IMR-90 (cell line): ENCODE data around the gene CCKAR. TPM values are rescaled to one million over a fixed set of nuclear protein-coding genes. Genes with fewer than 3 reads are reported as not detected.

Source experiments
- ATAC-seq: fragments of 200-7000 bp; cut with Tn5 transposase; 2 replicates; pipeline ENCODE4 v1.9.1; 2020; ENCODE audit warnings: low read depth, mild to moderate bottlenecking, moderate library complexity
- BruUV-seq: library from RNA; stranded (reverse); fragments of 400-500 nt; replicated peaks from 2 replicates; lab custom pipeline; 2021; lab: Mats Ljungman, UMichigan
- CTCF ChIA-PET: fragments of 300-600 bp; formaldehyde crosslinking; extraction: SDS; loops from one replicate; lab custom pipeline; 2021; ENCODE audit warnings: antibody characterized with exemption; lab: Yijun Ruan, JAX
- POLR2A ChIA-PET: fragments of 300-600 bp; sonication (Branson Sonifier 250); formaldehyde crosslinking; loops from one replicate; lab custom pipeline; 2022; ENCODE audit warnings: antibody characterized with exemption; ENCODE audit not compliant: unreplicated experiment; lab: Charles Lee
- DNase-seq: peaks from one replicate; pipeline ENCODE4 v3.0.0; 2013
- H2AFZ ChIP-seq: replicated peaks from 2 replicates; pipeline ENCODE3; 2013; ENCODE audit warnings: low read length, mild to moderate bottlenecking; ENCODE audit not compliant: poor library complexity
- H2AK5ac ChIP-seq: 2 replicates; pipeline ENCODE4 v1.6.1; 2013; ENCODE audit warnings: low read depth, low read length, inconsistent platforms
- H2AK9ac ChIP-seq: replicated peaks from 2 replicates; pipeline ENCODE3; 2013; ENCODE audit warnings: mild to moderate bottlenecking, low read depth, low read length, moderate library complexity; ENCODE audit not compliant: poor library complexity
- H2BK120ac ChIP-seq: 2 replicates; pipeline ENCODE4 v1.6.1; 2013; ENCODE audit warnings: low read depth, low read length, inconsistent platforms
- H2BK15ac ChIP-seq: 3 replicates; pipeline ENCODE4 v1.6.1; 2013; ENCODE audit warnings: low read depth, low read length, inconsistent platforms
- H2BK20ac ChIP-seq: 2 replicates; pipeline ENCODE4 v1.6.1; 2013; ENCODE audit warnings: low read depth, mild to moderate bottlenecking, inconsistent platforms, low read length, moderate library complexity
- H2BK5ac ChIP-seq: 2 replicates; pipeline ENCODE4 v1.6.1; 2013; ENCODE audit warnings: mild to moderate bottlenecking, low read depth, low read length, inconsistent platforms; ENCODE audit not compliant: poor library complexity, severe bottlenecking
- H3K14ac ChIP-seq: replicated peaks from 2 replicates; pipeline ENCODE4 v1.6.1; 2013; ENCODE audit warnings: low read depth, low read length, inconsistent platforms
- H3K18ac ChIP-seq: 2 replicates; pipeline ENCODE4 v1.6.1; 2013; ENCODE audit warnings: low read depth, low read length, control low read depth
- H3K23ac ChIP-seq: 2 replicates; pipeline ENCODE4 v1.6.1; 2013; ENCODE audit warnings: low read depth, low read length, inconsistent platforms
- H3K27ac ChIP-seq: 2 replicates; pipeline ENCODE4 v1.5.1; 2013; ENCODE audit warnings: mild to moderate bottlenecking, control low read depth, low read length; ENCODE audit not compliant: insufficient read depth
- H3K27me3 ChIP-seq: 2 replicates; pipeline ENCODE4 v1.6.1; 2013; ENCODE audit warnings: low read length; ENCODE audit not compliant: control insufficient read depth, insufficient read depth
- H3K36me3 ChIP-seq: 2 replicates; pipeline ENCODE4 v1.6.1; 2013; ENCODE audit warnings: low read length, mixed read lengths; ENCODE audit not compliant: control insufficient read depth, insufficient read depth
- H3K4ac ChIP-seq: 2 replicates; pipeline ENCODE4 v1.6.1; 2013; ENCODE audit warnings: low read depth, low read length, inconsistent platforms
- H3K4me1 ChIP-seq: 2 replicates; pipeline ENCODE4 v1.6.1; 2013; ENCODE audit warnings: low read length, mixed read lengths; ENCODE audit not compliant: control insufficient read depth, insufficient read depth
- H3K4me2 ChIP-seq: 2 replicates; pipeline ENCODE4 v1.6.1; 2013; ENCODE audit warnings: low read depth, mild to moderate bottlenecking, control low read depth, low read length, moderate library complexity
- H3K4me3 ChIP-seq: 2 replicates; pipeline ENCODE4 v1.5.1; 2013; ENCODE audit warnings: low read depth, mild to moderate bottlenecking, control low read depth, low read length, moderate library complexity; ENCODE audit not compliant: insufficient read depth
- H3K56ac ChIP-seq: 2 replicates; pipeline ENCODE4 v1.6.1; 2013; ENCODE audit warnings: low read length, inconsistent platforms; ENCODE audit not compliant: insufficient read depth; ENCODE audit errors: extremely low read depth
- H3K79me1 ChIP-seq, 2 experiments: 2 replicates each; pipeline ENCODE4 v1.6.1; 2013; ENCODE audit warnings: low read length in 2 of 2, inconsistent platforms in 1 of 2, low read depth in 1 of 2
- H3K9ac ChIP-seq: 2 replicates; pipeline ENCODE4 v1.6.1; 2013; ENCODE audit warnings: low read depth, low read length, control low read depth
- H3K9me1 ChIP-seq: 2 replicates; pipeline ENCODE4 v1.6.1; 2013; ENCODE audit warnings: low read length, inconsistent platforms; ENCODE audit not compliant: insufficient read depth
- H3K9me3 ChIP-seq: 2 replicates; pipeline ENCODE4 v1.6.1; 2013; ENCODE audit warnings: low read length; ENCODE audit not compliant: control insufficient read depth, insufficient read depth
- H4K20me1 ChIP-seq: 2 replicates; pipeline ENCODE4 v1.6.1; 2013; ENCODE audit warnings: low read length, inconsistent platforms; ENCODE audit not compliant: insufficient read depth
- H4K5ac ChIP-seq: 2 replicates; pipeline ENCODE4 v1.6.1; 2013; ENCODE audit warnings: mild to moderate bottlenecking, low read depth, low read length, control low read depth
- H4K8ac ChIP-seq, 2 experiments: 2 replicates each; pipeline ENCODE4 v1.6.1; 2013; ENCODE audit warnings: low read depth in 2 of 2, low read length in 2 of 2, control low read depth in 1 of 2, inconsistent platforms in 1 of 2
- H4K91ac ChIP-seq: 2 replicates; pipeline ENCODE4 v1.6.1; 2013; ENCODE audit warnings: low read depth, low read length, inconsistent platforms; ENCODE audit not compliant: insufficient read depth
- BHLHE40 ChIP-seq: fragments of 150-350 bp; IDR thresholded peaks from 2 replicates; pipeline ENCODE4 v1.6.1; 2016; ENCODE audit warnings: mild to moderate bottlenecking, low read depth, low read length
- CHD1 ChIP-seq: IDR thresholded peaks from 2 replicates; pipeline ENCODE4 v1.6.1; 2012; ENCODE audit warnings: low read depth, low read length, improper control_type of control experiment
- CTCF ChIP-seq: conservative IDR thresholded peaks from 2 replicates; pipeline ENCODE4 v1.5.1; 2012; ENCODE audit warnings: mild to moderate bottlenecking, low read depth, low read length, improper control_type of control experiment
- ELK1 ChIP-seq: fragments of 150-350 bp; IDR thresholded peaks from 2 replicates; pipeline ENCODE4 v1.6.1; 2016; ENCODE audit warnings: low read depth, mild to moderate bottlenecking, low read length, moderate library complexity, borderline replicate concordance
- MAFK ChIP-seq: IDR thresholded peaks from 2 replicates; pipeline ENCODE4 v1.6.1; 2012; ENCODE audit warnings: low read depth, low read length, improper control_type of control experiment
- MXI1 ChIP-seq: IDR thresholded peaks from 2 replicates; pipeline ENCODE4 v1.6.1; 2012; ENCODE audit warnings: low read depth, mild to moderate bottlenecking, low read length, moderate library complexity, borderline replicate concordance
- NFE2L2 ChIP-seq: fragments of 150-350 bp; IDR thresholded peaks from 2 replicates; pipeline ENCODE4 v1.6.1; 2016; ENCODE audit warnings: low read depth, mild to moderate bottlenecking, low read length
- RAD21 ChIP-seq: IDR thresholded peaks from 2 replicates; pipeline ENCODE4 v1.6.1; 2012; ENCODE audit warnings: low read length, improper control_type of control experiment
- SMC3 ChIP-seq: fragments of 150-350 bp; IDR thresholded peaks from 2 replicates; pipeline ENCODE4 v1.6.1; 2016; ENCODE audit warnings: low read depth, mild to moderate bottlenecking, antibody characterized with exemption, low read length, moderate library complexity
- USF2 ChIP-seq: fragments of 150-350 bp; IDR thresholded peaks from 2 replicates; pipeline ENCODE4 v1.6.1; 2017; ENCODE audit warnings: mild to moderate bottlenecking, antibody characterized with exemption, low read length, low read depth
- WGBS, 2 experiments: methylation state at CpG; one replicate each; pipeline versions ENCODE4 v1.1.5 to v1.1.7; 2013; ENCODE audit warnings: missing lambda C conversion rate in 2 of 2; ENCODE audit not compliant: insufficient read length in 1 of 2; ENCODE audit errors: extremely low coverage in 2 of 2; 5-methylcytosine and 5-hydroxymethylcytosine counted together
- dilution Hi-C: fragments of 300-500 bp; cut with HindIII; formaldehyde crosslinking; loops from one replicate; pipeline ENCODE4 v1.14.3; 2018; ENCODE audit warnings: low sequenced_read_pairs; ENCODE audit not compliant: unreplicated experiment
- in situ Hi-C: fragments of 300-500 bp; cut with MboI; formaldehyde crosslinking; loops from 3 replicates; pipeline ENCODE4 v1.14.3; 2019; ENCODE audit warnings: low sequenced_read_pairs, inconsistent platforms, mixed read lengths
- intact Hi-C: fragments of 100-400 bp; cut with micrococcal nuclease; formaldehyde crosslinking; loops from 2 replicates; pipeline ENCODE4 v1.10.0; 2022
- polyA plus RNA-seq, 3 experiments: library from polyadenylated mRNA; depleted of rRNA; stranded (reverse); fragments of >200 nt; gene quantifications; 2 replicates each; pipeline ENCODE4 v1.2.3, GENCODE V29; 2012; ENCODE audit warnings: low replicate concordance in 1 of 3
- total RNA-seq: library from RNA; depleted of rRNA; stranded (reverse); fragments of >200 nt; gene quantifications from 2 replicates; pipeline ENCODE4 v1.2.3, GENCODE V29; 2012

CCKAR gene
- total and polyA plus RNA-seq, 2 of the 4 experiments (the other 2 are of a cell fraction) = not detected

DNA sequence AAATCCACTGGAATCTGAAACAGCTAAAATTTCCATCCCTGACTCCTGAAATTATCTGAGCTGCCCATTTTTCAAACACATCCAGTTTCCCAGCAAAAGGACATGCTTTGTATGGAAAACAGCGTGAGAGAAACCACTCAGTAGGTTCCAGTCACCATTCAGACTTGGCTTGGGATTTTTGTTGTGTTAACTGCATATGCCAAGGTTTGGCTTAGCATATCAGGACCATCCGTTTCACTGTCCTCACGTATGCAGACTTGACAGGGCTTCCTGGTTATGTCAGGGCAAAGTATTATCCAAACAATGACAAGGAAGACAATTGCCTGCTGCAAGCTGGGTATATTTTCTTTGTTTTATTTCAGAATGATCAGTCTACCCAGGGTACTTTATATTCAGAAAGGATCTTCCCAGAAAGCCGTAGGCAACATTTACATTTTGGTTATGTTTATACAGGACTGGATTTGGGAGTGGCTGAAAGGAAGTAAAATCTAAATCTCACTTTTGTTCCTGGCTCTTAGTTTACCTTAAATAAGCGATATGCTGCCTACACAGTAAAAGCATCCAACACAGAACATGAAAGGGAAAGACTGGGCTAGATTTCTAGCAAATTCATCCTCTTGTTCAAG lies 41.3 kb upstream of the CCKAR start:
- no peak overlapping the region for H3K56ac ChIP-seq
- H3K27me3 ChIP-seq = peaks cover 4% of the 10 kb centered on the region; the same call in 1 of the 2 replicates
- in situ Hi-C loops = no loop called here
- H2AK5ac ChIP-seq = no peak overlapping the region
- H3K9ac ChIP-seq = no peak overlapping the region
- CTCF ChIA-PET = no interaction called here
- no peak overlapping the region for H2AFZ ChIP-seq
- H3K14ac ChIP-seq = no peak overlapping the region
- no peaks in the 10 kb centered on the region for H4K20me1 ChIP-seq
- H4K5ac ChIP-seq = no peak overlapping the region
- no peak overlapping the region for H3K4me3 ChIP-seq
- no peaks in the 10 kb centered on the region for H3K79me1 ChIP-seq
- no peak overlapping the region for H3K4ac ChIP-seq
- H2BK15ac ChIP-seq = no peak overlapping the region
- no peak overlapping the region for H3K23ac ChIP-seq
- H3K27ac ChIP-seq = no peak overlapping the region
- no peak overlapping the region for H4K91ac ChIP-seq
- ATAC-seq (no peak; the same call in 1 of the 2 replicates), DNase-seq (no peak)
- H3K9me3 ChIP-seq = peaks cover 2% of the 10 kb centered on the region; the same call in 1 of the 2 replicates
- H2BK20ac ChIP-seq = 0 out of 2 replicates have a peak overlapping the region, but pooled peaks have one; percentile 1
- H2AK9ac ChIP-seq = no peak overlapping the region
- no peak overlapping the region for H3K18ac ChIP-seq
- POLR2A ChIA-PET = no interaction called here
- no peak overlapping the region for H4K8ac ChIP-seq
- H3K4me1 ChIP-seq = peaks cover 2% of the 10 kb centered on the region
- no peaks in the 10 kb centered on the region for H3K36me3 ChIP-seq
- no TSS peak for BruUV-seq
- intact Hi-C loops = no loop called here
- peak overlapping the region; percentile 1; the same call in 1 of the 2 replicates for H3K4me2 ChIP-seq
- no peaks in the 10 kb centered on the region for H3K9me1 ChIP-seq
- TF ChIP-seq MAFK = no peak
- TF ChIP-seq BHLHE40 = no peak
- TF ChIP-seq RAD21 = no peak
- no peak for TF ChIP-seq USF2
- no peak for TF ChIP-seq MXI1
- TF ChIP-seq ELK1 = no peak
- TF ChIP-seq CHD1 = no peak
- TF ChIP-seq SMC3 = no peak
- no peak for TF ChIP-seq NFE2L2
- TF ChIP-seq CTCF = no peak
- dilution Hi-C loops = no loop called here
- no peak overlapping the region for H2BK5ac ChIP-seq
- WGBS, 2 experiments = no CpG with 5 or more reads among the region's 5 CpGs
- H2BK120ac ChIP-seq = no peak overlapping the region
